Activated T-cell treated with anti-CD3 and anti-CD28 coated beads, Interleukin-2, amount 50 U/mL, for 1 hour (primary cell): ENCODE results near the gene SIGLEC1.

Source experiments
- DNase-seq: peaks from one replicate; pipeline ENCODE4 v3.0.0-alpha.2; 2020

Gene SIGLEC1

DNA sequence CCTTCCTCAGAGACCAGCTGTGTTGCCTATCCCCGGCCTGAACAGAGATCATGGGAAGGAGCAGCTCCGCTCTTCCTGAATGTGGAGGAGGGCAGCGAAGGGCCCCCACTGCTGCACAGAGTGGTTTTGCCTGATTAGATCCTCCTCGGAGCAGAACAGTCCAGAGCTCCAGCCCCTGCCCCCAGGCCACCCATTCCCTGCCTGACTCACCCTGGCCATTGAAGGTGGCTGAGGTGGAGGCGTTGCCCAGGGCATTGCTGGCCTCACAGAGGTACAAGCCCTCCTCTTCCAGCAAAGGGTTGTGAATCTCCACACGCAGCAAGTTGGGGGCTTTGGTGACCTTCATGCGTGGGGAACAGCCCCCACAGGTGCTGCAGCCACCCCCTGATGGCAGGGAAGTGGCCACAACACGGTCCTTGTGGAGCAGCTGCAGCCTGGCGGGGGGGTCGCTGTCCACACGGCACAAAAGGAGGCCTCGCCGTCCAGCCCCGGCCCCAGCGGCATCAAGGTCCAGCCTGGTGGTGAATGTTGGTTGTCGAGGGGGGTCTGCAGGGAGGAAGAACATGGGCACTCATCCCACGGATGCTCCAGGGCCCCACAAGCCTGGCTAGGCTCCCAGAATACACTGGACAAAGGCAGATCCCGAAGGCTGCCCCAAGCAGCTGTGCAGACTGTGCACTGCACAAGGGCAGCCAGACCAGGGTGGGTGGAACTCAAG lies 14.7 kb downstream of the SIGLEC1 start:
- DNase-seq = no peak

DNA sequence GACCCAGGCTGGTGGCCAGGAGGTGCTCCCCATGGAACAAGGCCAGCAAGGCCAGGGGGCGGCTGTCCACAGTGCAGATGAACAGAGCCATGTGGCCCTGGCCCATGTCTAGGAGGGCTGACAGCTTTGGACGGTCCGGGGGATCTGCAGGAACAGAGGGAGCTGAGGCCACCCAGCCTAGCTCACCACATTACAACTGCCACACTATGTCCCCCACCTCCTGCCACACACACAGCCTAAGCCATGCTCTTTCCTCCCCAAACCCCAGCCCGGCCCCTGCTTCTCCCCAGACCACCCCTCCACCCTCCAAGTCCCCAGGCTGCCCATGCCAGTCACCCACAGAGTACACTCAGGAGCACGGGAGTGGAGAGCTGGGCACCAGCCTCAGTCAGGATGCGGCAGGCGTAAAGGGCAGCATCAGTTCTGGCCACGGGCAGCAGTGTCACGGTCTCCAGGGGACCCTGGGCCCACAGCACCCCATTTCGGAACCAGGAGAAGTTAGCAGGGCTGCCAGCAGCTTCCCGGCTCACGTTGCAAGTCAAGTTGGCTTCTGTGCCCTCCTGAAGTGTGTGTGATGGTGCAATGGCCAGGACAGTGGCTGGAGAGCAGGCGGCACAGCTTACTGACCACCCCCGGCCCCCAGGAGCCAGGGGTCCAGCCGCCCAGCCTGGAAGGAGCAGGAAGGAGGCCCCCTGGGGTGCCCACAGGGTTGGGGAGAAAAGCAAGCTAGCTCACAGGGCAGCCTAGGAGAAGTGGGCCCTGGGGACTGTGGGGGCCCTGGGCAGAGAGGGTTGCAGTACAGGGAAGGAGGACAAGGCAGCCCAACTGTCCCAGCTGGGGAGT lies 15.4 kb downstream of the SIGLEC1 start:
- no peak for DNase-seq

DNA sequence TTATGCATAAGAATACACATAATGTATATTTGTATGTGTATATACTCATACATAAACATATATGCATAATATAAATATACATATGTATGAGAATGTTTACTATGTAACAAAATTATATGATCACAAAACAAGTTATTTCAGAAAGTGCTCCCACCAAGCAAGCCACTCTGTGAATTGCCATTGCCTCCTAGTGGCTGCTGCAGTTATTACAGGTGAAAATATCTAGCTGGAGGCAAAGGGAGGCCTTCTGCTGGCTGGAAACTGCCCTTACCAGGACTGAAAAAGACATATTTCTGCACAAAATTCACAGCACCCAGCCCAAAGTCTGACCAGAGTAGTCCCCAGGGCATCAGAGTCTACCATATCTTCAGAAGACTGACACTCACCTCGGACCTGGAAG lies 16.2 kb downstream of the SIGLEC1 start:
- no peak for DNase-seq

DNA sequence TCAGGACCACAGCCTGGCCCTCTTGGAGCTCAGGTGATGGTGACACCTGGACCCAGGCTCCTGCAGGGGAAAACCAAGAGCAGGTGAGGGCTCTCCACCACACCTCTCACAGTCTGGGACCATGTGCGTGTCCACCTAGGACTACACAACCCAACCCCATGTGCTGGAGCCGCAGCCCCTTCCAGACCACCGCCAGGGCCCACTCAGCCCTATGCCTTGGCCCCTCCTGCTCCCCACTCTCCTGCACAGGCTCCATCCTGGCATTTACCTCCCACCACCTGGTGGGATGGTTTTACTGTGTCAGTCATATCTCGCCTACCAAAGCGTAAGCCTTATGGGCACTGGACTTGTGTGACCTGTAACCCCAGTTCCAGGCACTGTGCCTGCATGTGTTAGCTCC lies 17.5 kb downstream of the SIGLEC1 start:
- DNase-seq = no peak

DNA sequence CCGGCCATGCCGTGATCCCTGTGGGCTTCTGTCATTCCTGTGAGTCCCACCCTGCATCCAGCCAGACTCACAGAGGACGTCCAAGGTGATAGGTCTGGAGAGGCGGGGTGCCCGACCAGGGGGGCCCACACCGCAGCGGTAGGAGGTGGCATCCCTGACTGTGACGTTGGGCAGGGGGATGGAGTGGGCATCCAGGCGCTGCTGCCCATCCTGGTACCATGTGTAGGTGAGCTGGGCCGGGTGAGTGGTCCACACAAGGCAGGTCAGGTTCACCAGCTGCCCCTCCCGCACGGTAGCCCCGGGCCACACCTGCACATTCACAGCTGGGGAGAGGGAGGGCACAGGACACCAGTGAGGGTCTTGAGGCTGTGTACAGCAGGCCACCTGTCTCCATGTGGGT lies 19.0 kb downstream of the SIGLEC1 start:
- no peak for DNase-seq

DNA sequence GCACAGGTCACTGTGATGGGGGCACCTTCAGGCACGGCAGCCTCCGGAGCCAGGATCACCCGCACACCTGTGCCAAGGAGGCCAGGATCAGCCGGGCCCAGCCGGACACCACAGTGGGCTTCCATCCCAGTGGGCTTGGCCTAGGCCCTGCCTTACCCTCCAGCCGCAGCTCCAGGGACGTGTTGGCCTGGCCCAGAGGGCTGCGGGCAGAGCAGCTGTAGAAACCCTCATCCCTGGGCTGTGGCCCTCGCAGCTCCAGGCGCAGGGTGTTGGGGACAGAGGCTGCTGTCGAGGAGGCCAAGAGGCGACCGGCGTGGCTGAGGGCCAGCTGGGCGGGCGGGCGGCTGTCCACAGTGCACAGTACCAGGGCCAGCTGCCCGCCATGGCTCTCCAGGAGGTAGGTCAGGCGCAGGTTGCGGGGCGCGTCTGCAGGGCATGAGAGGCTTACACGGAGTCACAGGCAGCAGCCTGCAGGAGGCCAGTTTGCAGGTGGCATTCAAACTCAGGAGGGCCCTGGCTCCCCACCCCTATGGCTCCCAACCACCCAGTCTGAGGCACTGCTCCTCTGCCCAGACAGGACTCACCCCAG lies 19.6 kb downstream of the SIGLEC1 start:
- DNase-seq = no peak

DNA sequence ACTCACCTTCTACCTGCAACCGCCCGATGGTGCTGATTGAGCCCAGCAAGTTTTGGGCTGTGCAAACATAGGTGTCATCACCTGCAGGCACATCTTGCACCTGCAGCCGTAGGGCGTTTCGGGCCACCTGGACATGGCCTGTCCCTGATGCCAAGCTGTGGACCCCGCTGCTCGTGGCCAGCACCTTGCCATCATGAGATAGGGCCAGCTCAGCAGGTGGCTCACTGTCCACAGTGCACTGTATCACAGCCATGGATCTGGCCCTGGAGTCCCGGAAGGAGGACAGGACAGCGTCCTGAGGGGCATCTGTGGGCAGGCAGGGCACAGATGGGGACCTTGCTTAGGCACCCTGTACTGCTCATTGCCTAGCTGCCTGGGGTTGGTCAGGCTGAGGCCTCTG lies 20.5 kb downstream of the SIGLEC1 start:
- no peak for DNase-seq

DNA sequence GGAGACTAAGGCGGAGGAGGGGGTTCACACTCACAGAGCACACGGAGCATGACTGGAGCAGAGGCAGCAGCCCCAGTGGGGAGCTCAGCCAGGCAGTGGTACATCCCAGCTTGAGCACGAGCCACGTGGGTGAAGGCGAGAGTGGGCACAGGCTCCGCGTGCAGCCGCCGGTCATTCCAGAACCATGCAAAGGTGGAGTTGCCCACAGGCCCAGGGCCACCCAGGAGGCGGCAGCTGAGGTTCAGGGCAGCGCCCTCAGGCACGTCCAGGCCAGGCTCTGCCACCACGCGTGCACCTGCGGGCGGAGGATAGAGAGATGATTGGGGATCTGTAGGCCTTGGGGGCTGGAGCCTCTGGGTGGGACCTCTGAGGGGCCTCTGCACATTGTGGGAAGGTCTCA lies 21.1 kb downstream of the SIGLEC1 start:
- DNase-seq = no peak

DNA sequence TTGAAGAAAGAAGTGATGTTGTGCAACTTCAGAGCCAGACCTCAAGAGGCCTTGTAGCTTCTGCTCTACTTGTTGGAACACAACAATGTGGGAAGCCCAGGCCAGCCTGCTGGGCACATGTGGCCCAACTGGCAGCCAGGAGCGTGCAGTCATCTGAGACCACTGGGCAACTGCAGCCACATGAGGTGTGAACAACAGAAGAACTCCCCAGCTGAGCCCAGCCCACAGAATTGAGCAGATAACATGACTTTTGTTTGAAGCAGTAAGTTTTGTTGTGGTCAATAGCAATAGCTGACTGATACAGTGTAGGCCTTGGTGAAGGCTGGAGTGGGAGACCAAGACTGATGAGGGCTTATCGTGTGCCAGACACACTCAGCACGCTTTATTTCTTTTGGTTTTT lies 22.0 kb downstream of the SIGLEC1 start:
- no peak for DNase-seq

DNA sequence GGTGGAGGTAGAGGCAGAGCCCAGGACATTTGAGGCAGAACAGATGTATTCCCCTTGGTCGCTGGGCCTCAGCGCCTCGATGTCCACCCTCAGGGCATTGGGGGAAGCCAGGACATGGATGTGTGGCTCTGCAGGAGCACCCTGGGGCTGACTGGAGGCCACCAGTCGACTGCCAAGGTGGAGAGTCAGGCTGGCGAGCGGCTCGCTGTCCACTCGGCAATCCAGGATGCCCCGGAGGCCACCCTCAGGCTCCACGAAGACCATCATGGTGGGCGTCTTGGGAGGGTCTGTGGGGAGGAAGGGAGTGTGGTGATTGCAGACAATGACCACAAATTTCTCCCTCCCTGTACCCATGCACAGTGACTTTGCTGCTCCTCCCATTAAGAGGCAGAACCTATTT lies 22.4 kb downstream of the SIGLEC1 start:
- no peak for DNase-seq

DNA sequence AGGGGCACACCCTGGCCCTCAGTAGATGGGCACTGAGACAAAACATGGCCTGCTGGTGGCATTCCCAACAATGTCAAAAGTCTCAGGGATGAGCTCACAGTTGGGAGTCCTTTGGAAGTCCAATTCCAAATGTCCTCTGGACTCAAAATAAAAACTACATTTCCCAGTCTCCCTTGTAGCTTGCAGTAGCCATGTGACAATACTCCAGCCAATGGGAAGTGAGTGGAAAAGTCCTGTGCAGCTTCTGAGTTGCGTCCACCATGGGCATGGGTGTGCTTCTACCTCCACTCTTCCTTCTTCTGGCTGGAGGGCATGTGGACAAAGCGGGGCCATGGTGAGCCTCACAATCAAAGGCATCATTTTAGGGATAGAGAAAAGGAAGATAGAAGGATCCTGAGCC lies 24.7 kb downstream of the SIGLEC1 start:
- DNase-seq = no peak

DNA sequence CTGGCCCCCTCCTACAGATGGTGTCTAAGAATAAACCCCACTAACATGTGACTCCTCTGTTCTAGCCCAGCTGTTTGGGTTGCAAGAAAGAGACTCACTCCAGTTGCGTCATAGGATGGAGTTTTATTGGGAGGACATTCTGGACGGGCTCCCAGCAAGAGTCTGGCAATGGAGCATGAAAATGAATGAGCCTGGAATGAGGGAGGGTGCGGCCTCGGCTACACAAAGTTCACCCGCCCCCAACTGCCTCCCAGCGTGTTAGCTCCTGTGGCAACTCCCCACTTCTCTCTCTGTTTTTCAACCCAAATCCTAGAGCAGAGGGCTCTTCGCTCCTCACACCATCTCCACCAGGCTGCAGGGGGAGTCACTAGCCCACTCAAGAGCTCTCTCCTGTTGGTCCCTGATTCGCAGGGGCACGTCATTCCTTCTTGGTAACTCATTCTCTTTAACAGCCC lies 25.5 kb downstream of the SIGLEC1 start:
- DNase-seq = no peak

DNA sequence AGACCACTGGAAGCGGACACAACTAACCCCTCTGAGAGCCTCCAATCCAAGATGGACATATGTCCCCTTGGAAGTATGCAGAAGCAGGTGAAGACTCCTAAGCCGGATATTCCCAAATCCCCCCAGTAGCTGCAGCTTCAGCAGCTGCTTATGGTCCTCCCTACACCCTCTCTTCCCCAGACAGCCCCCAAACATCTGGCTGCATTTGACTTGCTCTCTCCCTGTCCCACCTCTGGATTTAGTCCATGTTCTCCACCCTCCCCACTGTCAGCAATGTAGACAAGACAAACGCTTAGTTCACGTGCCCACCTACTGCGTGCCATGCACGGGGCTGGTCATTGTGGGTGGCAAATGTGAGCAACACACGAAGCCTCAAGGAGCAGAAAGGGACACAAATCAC lies 26.0 kb downstream of the SIGLEC1 start:
- no peak for DNase-seq

DNA sequence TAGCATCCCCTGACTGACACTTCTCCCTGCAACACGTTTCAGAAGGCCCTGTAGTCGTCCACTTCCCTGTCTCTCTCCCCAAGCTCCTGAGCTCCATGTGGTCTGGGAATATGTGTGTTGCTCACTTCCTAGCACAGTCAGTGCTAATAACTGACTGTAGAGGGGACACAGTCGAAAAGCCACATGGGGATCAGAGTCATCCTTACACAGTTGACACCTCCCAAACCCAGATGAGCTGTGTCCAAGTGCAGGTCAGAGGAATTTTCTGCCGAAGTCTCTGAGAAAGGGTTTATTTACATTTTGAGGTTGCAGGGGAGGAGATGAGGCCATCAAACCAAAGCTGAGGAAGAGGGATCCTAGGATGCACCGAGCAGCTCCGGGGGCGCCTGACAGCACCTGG lies 27.1 kb downstream of the SIGLEC1 start:
- DNase-seq = no peak

DNA sequence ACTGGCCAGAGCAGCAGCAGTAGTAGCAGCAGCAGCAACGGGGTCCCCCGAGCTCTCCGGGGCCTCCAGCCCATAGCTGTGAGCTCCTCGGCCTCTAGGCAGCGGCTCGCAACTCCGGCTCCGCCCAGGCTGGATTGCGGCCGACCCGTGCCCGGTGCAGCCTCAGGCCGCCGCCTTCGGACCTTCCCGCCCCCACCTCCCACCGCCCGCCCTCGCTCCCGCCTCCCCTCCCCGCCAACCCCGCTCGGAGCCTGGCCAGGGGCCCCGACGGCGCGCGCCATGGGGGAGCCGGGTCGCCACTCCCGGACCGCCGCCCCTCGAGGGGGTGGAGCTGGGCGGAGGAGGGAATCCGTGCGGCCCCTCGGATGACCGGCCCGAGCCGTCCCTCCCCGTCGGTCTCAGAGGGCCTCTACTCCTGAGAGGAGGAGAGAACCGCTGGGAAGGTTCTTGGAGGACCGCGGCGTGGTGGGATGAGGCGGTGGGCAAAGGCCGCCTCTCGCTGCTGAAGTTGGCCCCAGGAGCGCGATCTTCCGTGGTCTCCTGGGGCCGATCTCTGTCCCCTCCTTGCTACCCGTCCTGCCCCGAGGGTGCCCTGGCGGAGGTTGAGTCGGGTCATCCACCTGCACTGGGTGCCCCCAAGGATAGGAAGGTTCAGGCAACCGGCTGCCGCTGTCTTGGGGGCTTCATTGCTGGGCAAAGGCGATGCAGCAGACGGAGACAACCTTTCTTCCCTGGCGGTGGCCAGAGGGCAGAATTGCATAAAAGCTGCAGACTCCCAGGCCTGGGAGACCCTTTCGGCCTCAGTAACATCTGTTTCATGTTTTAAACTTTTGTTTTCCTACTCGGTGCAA lies 30.2 kb downstream of the SIGLEC1 start, which contains the start of gene ADAM33:
Gene ADAM33, minus strand, starts transcription at position 80 of the 851 bp plus-strand sequence. Its CDS starts 6 bp downstream, at position 74.
- DNase-seq = no peak

DNA sequence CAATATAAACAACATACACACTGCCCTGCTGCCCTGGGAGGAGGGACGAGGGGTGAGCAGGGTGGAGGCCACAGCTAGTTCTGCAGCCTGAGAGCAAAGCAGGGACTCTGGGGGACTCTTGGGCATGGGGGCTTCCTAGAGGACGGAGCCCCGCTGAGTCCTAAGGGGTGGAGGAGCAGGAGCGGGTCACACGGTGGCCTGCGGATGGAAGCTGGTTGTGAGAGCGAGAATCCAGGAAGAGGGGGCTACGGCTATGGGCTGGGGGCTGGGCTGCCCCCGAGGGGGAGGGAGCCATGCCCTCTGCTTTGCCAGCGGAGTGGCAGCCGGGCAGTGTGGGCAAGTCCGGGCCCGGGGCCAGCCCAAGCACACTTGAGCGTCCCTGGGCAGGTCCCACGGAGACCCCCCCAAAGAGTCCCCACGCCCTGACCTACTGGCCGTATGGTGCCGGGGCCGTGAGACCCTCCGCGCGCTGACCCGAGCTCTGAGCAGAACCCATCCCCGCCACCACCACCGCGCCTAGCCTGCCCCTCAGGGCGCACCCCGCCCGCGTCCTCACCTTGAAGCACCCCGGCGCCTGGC lies 31.0 kb downstream of the SIGLEC1 start:
- DNase-seq = no peak

DNA sequence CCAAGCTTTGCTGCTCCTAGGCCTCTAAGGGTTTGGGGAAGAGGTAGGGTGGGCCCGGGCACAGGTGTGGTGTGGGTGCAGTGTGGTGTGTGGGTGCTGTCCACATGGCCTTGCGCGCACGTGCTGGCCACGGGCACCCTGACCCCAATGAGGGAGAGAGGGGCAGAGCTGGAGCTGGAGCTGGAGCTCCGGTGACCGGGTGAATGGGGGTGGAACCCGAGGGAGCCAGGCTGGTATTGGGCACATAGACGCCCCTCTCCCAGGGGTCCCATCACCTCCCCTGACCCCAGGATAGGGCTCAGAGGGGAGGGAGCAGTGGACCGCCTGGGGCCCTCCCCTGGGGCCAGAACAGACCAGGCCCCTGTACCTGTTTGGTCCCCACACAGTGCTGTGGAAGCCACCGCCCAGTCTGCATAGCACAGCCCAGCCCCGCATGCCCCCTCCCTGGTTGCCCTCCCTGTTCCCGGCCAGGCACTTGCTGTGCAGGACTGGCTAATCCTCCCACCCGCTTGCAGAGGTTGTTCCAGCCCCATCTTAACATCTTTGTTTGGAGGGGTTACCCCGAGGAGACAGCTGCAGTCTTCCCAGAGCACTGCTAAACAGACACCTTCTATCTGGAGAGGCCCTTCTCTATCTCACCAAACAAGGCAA lies 31.6 kb downstream of the SIGLEC1 start:
- no peak for DNase-seq

DNA sequence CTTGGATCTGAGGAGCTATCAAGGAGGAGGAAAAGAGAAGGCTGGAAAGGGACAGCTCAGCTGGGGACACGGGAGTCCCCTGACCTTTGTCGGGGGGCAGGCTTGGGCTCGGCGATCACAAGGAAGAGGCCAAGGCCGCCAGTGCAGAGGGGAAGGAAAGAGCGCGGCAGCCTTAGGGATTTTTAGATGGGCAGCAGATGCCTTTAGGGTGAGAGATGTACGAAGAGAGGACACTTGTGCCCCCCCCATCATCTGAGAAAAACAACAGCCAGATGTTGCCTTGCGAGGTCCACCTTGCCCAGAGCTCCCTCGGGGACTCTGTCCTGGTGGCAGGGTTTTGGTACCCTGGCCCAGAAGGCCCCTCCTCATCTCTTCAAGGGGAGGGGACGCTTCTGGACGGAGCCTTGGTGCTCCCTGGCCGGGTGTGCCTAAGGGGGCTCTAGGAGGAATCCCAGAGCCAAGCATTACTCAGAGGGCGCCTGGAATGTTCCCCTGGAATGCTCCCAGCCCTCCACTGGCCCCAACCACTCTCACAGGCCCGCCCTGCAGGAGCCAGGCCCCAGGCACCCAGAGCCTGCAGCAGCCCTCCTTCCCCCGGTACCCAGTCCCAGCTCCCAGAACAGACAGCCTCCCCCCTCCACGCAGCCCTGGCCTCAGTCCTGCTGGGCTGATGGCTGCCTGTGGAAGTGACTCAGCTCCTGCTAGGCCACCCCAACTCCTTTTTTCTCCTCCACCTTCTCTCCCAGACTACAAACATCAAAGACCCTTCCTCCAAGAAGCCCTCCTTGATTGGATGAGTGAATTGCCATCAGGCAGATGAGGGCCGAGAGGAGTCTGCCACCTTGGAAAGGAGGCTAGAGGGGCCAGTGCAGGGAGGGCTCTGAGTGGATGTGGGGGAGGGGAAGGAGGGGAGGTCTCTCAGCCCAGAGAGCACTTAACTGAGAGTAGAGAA lies 32.4 kb downstream of the SIGLEC1 start:
- DNase-seq = no peak

DNA sequence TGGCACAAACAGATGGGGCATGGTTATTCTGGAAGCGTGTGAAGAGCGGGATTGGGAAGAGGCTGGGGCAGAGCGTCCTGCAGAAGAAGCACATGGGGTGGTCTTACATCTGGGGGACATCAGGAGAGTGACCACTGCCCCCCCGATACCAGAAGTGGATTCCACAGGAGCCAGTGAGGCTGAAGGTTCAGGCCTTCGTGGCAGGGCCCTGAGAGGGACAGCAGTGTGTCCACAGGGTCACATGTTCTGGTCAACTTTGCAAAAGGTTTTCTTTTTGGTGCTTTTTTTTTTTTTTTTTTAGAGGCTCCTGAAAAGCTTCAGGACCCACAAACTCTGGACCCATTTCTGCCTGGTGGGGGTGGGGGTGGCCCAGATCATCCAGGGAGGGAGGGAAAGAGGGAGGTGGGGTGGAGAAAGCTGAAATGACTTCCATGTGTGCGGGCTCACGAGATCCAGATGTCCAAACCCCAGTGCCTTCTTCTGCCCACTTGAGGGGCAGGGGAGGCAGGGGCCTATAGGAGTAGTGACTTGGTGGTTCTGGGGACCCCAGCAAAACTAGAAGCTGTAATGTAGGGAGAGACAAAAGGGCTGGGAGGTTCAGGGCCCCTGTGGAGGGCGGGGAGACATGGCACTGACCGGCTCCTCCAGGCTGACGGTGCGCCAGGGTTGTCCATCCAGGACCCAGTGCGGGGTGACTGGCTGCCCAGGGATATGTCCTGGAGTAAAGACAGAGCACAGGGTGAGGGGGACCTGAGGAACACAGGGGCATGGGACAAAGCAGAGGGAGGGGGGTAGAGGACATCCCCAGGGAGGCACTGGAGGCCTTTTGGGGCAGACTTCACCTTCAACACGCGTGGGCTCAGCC lies 33.3 kb downstream of the SIGLEC1 start:
- no peak for DNase-seq

DNA sequence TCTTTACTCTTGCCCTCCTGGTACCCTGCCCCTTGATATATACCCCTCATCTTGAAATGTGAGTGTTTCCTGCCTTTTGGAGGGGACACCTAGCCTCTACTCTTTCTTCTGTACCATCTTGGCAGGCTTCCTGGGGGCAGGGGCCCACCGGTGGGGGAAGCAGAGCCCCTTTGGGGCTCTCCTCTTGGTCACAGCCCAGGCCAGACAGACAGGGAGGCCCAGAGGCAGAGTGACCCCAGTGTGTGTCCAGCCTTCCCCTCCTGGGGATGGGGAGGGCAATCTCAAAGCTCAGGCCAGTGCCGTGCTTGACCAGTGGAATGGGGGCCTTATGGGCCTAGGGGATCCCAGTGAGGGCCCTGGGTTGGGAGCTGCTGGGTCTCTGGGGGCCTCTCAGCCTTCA lies 34.2 kb downstream of the SIGLEC1 start:
- no peak for DNase-seq
